OCI-LY3 (cell line): ENCODE measurements around the gene UBAP2L.
"Not testable (repeated sequence)": the region's sequence is repeated elsewhere in the genome, so short reads cannot be mapped to it uniquely, and the experiment has no call there.

ENCODE experiments used
- H2AFZ ChIP-seq: fragments of 200-600, 300-600 bp; shearing (Covaris generic); 2 replicates; pipeline ENCODE4 v1.6.0; 2014; ENCODE audit warnings: antibody characterized with exemption, low read depth, low read length
- H3K27ac ChIP-seq: fragments of 200-600, 300-600 bp; sonication (generic); 2 replicates; pipeline ENCODE4 v1.5.1; 2014; ENCODE audit warnings: mild to moderate bottlenecking, low read length, moderate library complexity, mixed read lengths
- H3K27me3 ChIP-seq: fragments of 200-600, 300-600 bp; sonication (generic); 2 replicates; pipeline ENCODE4 v1.6.1; 2014; ENCODE audit warnings: low read depth, low read length, mixed read lengths
- H3K36me3 ChIP-seq: fragments of 200-600, 300-600 bp; sonication (generic); replicated peaks from 2 replicates; pipeline ENCODE3; 2014; ENCODE audit warnings: low read depth, low read length, mixed read lengths
- H3K4me1 ChIP-seq: fragments of 300-600, 200-600 bp; sonication (generic); 2 replicates; pipeline ENCODE4 v1.6.1; 2014; ENCODE audit warnings: low read length, mixed read lengths
- H3K4me2 ChIP-seq: fragments of 200-600, 300-600 bp; sonication (generic); 2 replicates; pipeline ENCODE4 v1.6.1; 2014; ENCODE audit warnings: low read length, mixed read lengths
- H3K4me3 ChIP-seq: fragments of 300-600, 200-600 bp; sonication (generic); 2 replicates; pipeline ENCODE4 v1.5.1; 2014; ENCODE audit warnings: antibody characterized with exemption, mild to moderate bottlenecking, low read length, moderate library complexity
- H3K79me2 ChIP-seq: fragments of 300-600, 200-600 bp; shearing (Covaris generic); 2 replicates; pipeline ENCODE4 v1.6.1; 2014; ENCODE audit warnings: mild to moderate bottlenecking, low read length, mixed read lengths
- H3K9ac ChIP-seq: fragments of 300-600, 200-600 bp; shearing (Covaris generic); 2 replicates; pipeline ENCODE4 v1.6.0; 2014; ENCODE audit warnings: mild to moderate bottlenecking, low read length, moderate library complexity
- H3K9me3 ChIP-seq: fragments of 200-600, 300-600 bp; shearing (Covaris generic); 2 replicates; pipeline ENCODE4 v1.6.1; 2014; ENCODE audit warnings: low read length, mixed read lengths; ENCODE audit not compliant: insufficient read depth
- H4K20me1 ChIP-seq: fragments of 200-600, 300-600 bp; sonication (generic); 2 replicates; pipeline ENCODE4 v1.6.1; 2016; ENCODE audit warnings: low read length, mixed read lengths; ENCODE audit not compliant: insufficient read depth
- CTCF ChIP-seq: fragments of 200-600, 300-600 bp; sonication (generic); IDR thresholded peaks from 2 replicates; pipeline ENCODE4 v1.5.1; 2014; ENCODE audit warnings: antibody characterized with exemption, low read length, low read depth
- EZH2phosphoT487 ChIP-seq: fragments of 200-600 bp; shearing (Covaris generic); IDR thresholded peaks from 2 replicates; pipeline ENCODE4 v1.6.1; 2018; ENCODE audit warnings: antibody characterized with exemption, mixed run types, low read depth

UBAP2L gene

GRCh38 chr1:154199563-154199879 is 21.2 kb upstream of the UBAP2L start:
- Histone ChIP-seq H3K9me3 (no peaks in the 10 kb centered on the region), H3K79me2 (no peaks in the 10 kb centered on the region), H3K4me2 (no peak overlapping the region; the same call in 1 of the 2 replicates), H4K20me1 (no peaks in the 10 kb centered on the region), H3K4me1 (peaks cover 4% of the 10 kb centered on the region; the same call in 1 of the 2 replicates), H3K9ac (no peak overlapping the region), H2AFZ (no peak overlapping the region), H3K4me3 (no peak overlapping the region), H3K27ac (no peak overlapping the region), H3K36me3 (no peaks in the 10 kb centered on the region), H3K27me3 (peaks cover 7% of the 10 kb centered on the region; the same call in 1 of the 2 replicates)
- no peak for TF ChIP-seq EZH2phosphoT487
- no peak for TF ChIP-seq CTCF

GRCh38 chr1:154205778-154206177 is 15.0 kb upstream of the UBAP2L start:
- peaks cover 38% of the 10 kb centered on the region for H3K36me3 ChIP-seq
- H3K4me1 ChIP-seq, H4K20me1 ChIP-seq, H3K9me3 ChIP-seq, H3K4me2 ChIP-seq, H3K27me3 ChIP-seq, H3K4me3 ChIP-seq, H3K9ac ChIP-seq, H3K27ac ChIP-seq, H3K79me2 ChIP-seq, H2AFZ ChIP-seq: not testable (repeated sequence)

GRCh38 chr1:154206196-154206595 is 14.6 kb upstream of the UBAP2L start, which contains the start of gene CFAP141:
Gene CFAP141, minus strand, starts transcription at chr1:154206333. Its CDS starts 26 bp downstream, at chr1:154206307.
- TF ChIP-seq CTCF (no peak), EZH2phosphoT487 (no peak)
- H3K27ac ChIP-seq: no peak within 1 kb of the TSS
- H3K4me2 ChIP-seq: no peak within 1 kb of the TSS
- no peak within 1 kb of the TSS for H3K9ac ChIP-seq
- no peaks in the 10 kb centered on the region for H3K9me3 ChIP-seq
- no peaks in the 10 kb centered on the region for H3K4me1 ChIP-seq
- peaks cover 3% of the 10 kb centered on the region for H4K20me1 ChIP-seq
- H3K4me3 ChIP-seq: no peak within 1 kb of the TSS
- peaks cover 38% of the 10 kb centered on the region for H3K36me3 ChIP-seq
- H3K27me3 ChIP-seq: no peaks in the 10 kb centered on the region
- no peaks in the 10 kb centered on the region for H3K79me2 ChIP-seq
- H2AFZ ChIP-seq: no peak within 1 kb of the TSS

GRCh38 chr1:154207262-154207661 is 13.5 kb upstream of the UBAP2L start:
- Histone ChIP-seq H3K79me2 (no peaks in the 10 kb centered on the region), H3K27ac (no peak overlapping the region), H3K4me1 (no peaks in the 10 kb centered on the region), H3K4me3 (no peak overlapping the region), H4K20me1 (peaks cover 3% of the 10 kb centered on the region), H3K27me3 (no peaks in the 10 kb centered on the region), H2AFZ (no peak overlapping the region), H3K36me3 (peaks cover 41% of the 10 kb centered on the region), H3K9ac (no peak overlapping the region), H3K9me3 (no peaks in the 10 kb centered on the region), H3K4me2 (no peak overlapping the region)
- TF ChIP-seq EZH2phosphoT487: no peak
- no peak for TF ChIP-seq CTCF
